AG08396 (cell line): ENCODE data around the gene IL18R1.

ENCODE experiments used
- DNase-seq: peaks from one replicate; pipeline ENCODE4 v3.0.0; 2012; ENCODE audit warnings: low spot score, mixed read lengths

IL18R1 gene

GRCh38 chr2:102345329-102345920 is 10.2 kb upstream of the IL18R1 start:
- DNase-seq, result no peak

GRCh38 chr2:102346381-102347130 is 9.0 kb upstream of the IL18R1 start:
- DNase-seq, result no peak

- no peak for DNase-seq
Observed at GRCh38 chr2:102350137-102350793, 5.3 kb upstream of the IL18R1 start.

GRCh38 chr2:102356381-102356712 is 751 bp downstream of the IL18R1 start:
- no peak for DNase-seq

- DNase-seq, result no peak
Observed at GRCh38 chr2:102356741-102357140, 1.1 kb downstream of the IL18R1 start.

- no peak for DNase-seq
Observed at GRCh38 chr2:102357937-102358336, 2.3 kb downstream of the IL18R1 start.

- no peak for DNase-seq
Observed at GRCh38 chr2:102358496-102358895, 2.9 kb downstream of the IL18R1 start.

GRCh38 chr2:102359527-102359926 is 3.9 kb downstream of the IL18R1 start:
- DNase-seq, result no peak

GRCh38 chr2:102361632-102362241 is 6.1 kb downstream of the IL18R1 start:
- no peak for DNase-seq

- DNase-seq, result no peak
Observed at GRCh38 chr2:102365763-102366162, 10.2 kb downstream of the IL18R1 start.

GRCh38 chr2:102366406-102367112 is 11.0 kb downstream of the IL18R1 start:
- no peak for DNase-seq

- no peak for DNase-seq
Observed at GRCh38 chr2:102367331-102367971, 11.9 kb downstream of the IL18R1 start.

GRCh38 chr2:102368461-102369109 is 13.0 kb downstream of the IL18R1 start:
- DNase-seq, result no peak

- no peak for DNase-seq
Observed at GRCh38 chr2:102369866-102370265, 14.3 kb downstream of the IL18R1 start.

- no peak for DNase-seq
Observed at GRCh38 chr2:102376052-102376591, 20.5 kb downstream of the IL18R1 start.

- no peak for DNase-seq
Observed at GRCh38 chr2:102383722-102384121, 28.1 kb downstream of the IL18R1 start.

GRCh38 chr2:102385522-102385921 is 29.9 kb downstream of the IL18R1 start:
- DNase-seq, result no peak

- no peak for DNase-seq
Observed at GRCh38 chr2:102386004-102386403, 30.4 kb downstream of the IL18R1 start.

GRCh38 chr2:102386867-102387541 is 31.4 kb downstream of the IL18R1 start:
- DNase-seq, result no peak

GRCh38 chr2:102387763-102388546 is 32.4 kb downstream of the IL18R1 start:
- no peak for DNase-seq
